ENCODE results near the gene FOXA3.

The FOXA3 gene

GRCh38 chr19:45863840-45864628 is at the start of gene FOXA3:
Gene FOXA3, plus strand, starts transcription at chr19:45864326. Its CDS starts 131 bp downstream, at chr19:45864457.
- DNase-seq, result peak; percentile 47

GRCh38 chr19:45814851-45815480 is 49.2 kb upstream of the FOXA3 start, which contains the start of gene RSPH6A:
Gene RSPH6A, minus strand, starts transcription at chr19:45815308. Its CDS starts 132 bp downstream, at chr19:45815176.
- DNase-seq, result no peak

- DNase-seq, result no peak
Observed at GRCh38 chr19:45815481-45816216, 48.5 kb upstream of the FOXA3 start.

GRCh38 chr19:45816236-45817009 is 47.7 kb upstream of the FOXA3 start:
- no peak for DNase-seq

GRCh38 chr19:45817010-45817724 is 47.0 kb upstream of the FOXA3 start:
- DNase-seq, result peak; percentile 87

- DNase-seq, result no peak
Observed at GRCh38 chr19:45817725-45818301, 46.3 kb upstream of the FOXA3 start.

GRCh38 chr19:45819769-45820168 is 44.4 kb upstream of the FOXA3 start:
- no peak for DNase-seq

- no peak for DNase-seq
Observed at GRCh38 chr19:45820413-45821102, 43.6 kb upstream of the FOXA3 start.

- DNase-seq, result no peak
Observed at GRCh38 chr19:45821103-45821521, 43.0 kb upstream of the FOXA3 start.

- DNase-seq, result no peak
Observed at GRCh38 chr19:45821570-45821969, 42.6 kb upstream of the FOXA3 start.

- no peak for DNase-seq
Observed at GRCh38 chr19:45822716-45823115, 41.4 kb upstream of the FOXA3 start.

- no peak for DNase-seq
Observed at GRCh38 chr19:45823182-45823581, 40.9 kb upstream of the FOXA3 start.

GRCh38 chr19:45824041-45824471 is 40.1 kb upstream of the FOXA3 start:
- no peak for DNase-seq

GRCh38 chr19:45824531-45825262 is 39.4 kb upstream of the FOXA3 start:
- DNase-seq, result no peak

- DNase-seq, result no peak
Observed at GRCh38 chr19:45825263-45825605, 38.9 kb upstream of the FOXA3 start.

GRCh38 chr19:45825917-45826893 is 37.9 kb upstream of the FOXA3 start:
- DNase-seq, result no peak

GRCh38 chr19:45826934-45827333 is 37.2 kb upstream of the FOXA3 start:
- DNase-seq, result no peak

- no peak for DNase-seq
Observed at GRCh38 chr19:45827459-45828093, 36.5 kb upstream of the FOXA3 start.

- no peak for DNase-seq
Observed at GRCh38 chr19:45828523-45828922, 35.6 kb upstream of the FOXA3 start.

Data from HCEC 1CT (cell line).